Activated CD8-positive, alpha-beta T cell treated with anti-CD3 and anti-CD28 coated beads for 36 hours (primary cell): ENCODE results near the gene SLC22A23. TPM values are rescaled to one million over a fixed set of nuclear protein-coding genes. Genes with fewer than 3 reads are reported as not detected.

Source experiments
- ATAC-seq: fragments of 200-7000 bp; cut with Tn5 transposase; one replicate; pipeline ENCODE4 v1.10.0; 2021; ENCODE audit warnings: mild to moderate bottlenecking, moderate library complexity
- CTCF ChIA-PET: fragments of 350-600 bp; sonication (Branson Sonifier 250); formaldehyde crosslinking; loops from one replicate; lab custom pipeline; 2021; ENCODE audit warnings: antibody characterized with exemption; lab: Charles Lee
- POLR2A ChIA-PET: fragments of 350-600 bp; sonication (Branson Sonifier 250); formaldehyde crosslinking; loops from one replicate; lab custom pipeline; 2021; ENCODE audit warnings: antibody characterized with exemption; lab: Charles Lee
- DNase-seq: peaks from one replicate; pipeline ENCODE4 v3.0.0-alpha.2; 2020
- H3K27ac Mint-ChIP-seq: one replicate; pipeline ENCODE4 v1.8.0; 2021; ENCODE audit warnings: mild to moderate bottlenecking, mixed read lengths
- H3K27me3 Mint-ChIP-seq: one replicate; pipeline ENCODE4 v1.8.0; 2021; ENCODE audit warnings: mixed read lengths
- H3K36me3 Mint-ChIP-seq: one replicate; pipeline ENCODE4 v1.8.0; 2021; ENCODE audit warnings: low read depth, mixed read lengths
- H3K4me1 Mint-ChIP-seq: one replicate; pipeline ENCODE4 v1.8.0; 2021; ENCODE audit warnings: low read depth, mixed read lengths
- H3K4me3 Mint-ChIP-seq: one replicate; pipeline ENCODE4 v1.8.0; 2021; ENCODE audit warnings: mild to moderate bottlenecking, moderate library complexity, mixed read lengths
- H3K9me3 Mint-ChIP-seq: one replicate; pipeline ENCODE4 v1.8.0; 2021; ENCODE audit warnings: mixed read lengths
- CTCF ChIP-seq: fragments of 200-600 bp; IDR thresholded peaks from one replicate; pipeline ENCODE4 v1.8.0; 2022; ENCODE audit warnings: antibody characterized with exemption, mild to moderate bottlenecking
- intact Hi-C: fragments of 100-400 bp; cut with micrococcal nuclease; formaldehyde crosslinking; loops from one replicate; pipeline ENCODE4 v1.10.0; 2022
- total RNA-seq, 2 experiments: library from RNA; stranded (reverse); gene quantifications; one replicate each; pipeline ENCODE4 v1.2.3, GENCODE V29; 2021

SLC22A23 gene
- total RNA-seq, 2 experiments from 2014 or later, result 0.16 to 0.34 TPM

DNA sequence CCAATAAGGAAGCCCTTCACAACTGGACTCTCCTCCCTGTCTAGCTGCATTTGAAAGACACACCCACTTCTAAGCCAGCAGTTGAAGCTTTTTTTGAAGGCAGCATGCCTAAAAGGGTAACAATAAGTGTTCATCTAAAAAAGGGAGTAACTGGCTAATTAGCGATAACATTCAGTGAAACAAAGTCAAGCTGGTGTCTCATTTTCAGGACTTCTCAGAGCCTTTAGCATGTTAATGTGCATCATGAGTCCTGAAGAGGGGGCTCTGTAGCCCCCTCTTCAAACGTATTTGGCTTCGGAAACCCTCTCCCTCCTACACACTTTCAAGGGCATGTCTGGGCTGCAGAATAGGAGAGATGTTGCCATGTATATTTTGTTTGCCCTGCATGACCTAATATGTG lies 28.1 kb downstream of the SLC22A23 start:
- H3K4me3 Mint-ChIP-seq, result no peak overlapping the region
- ATAC-seq (no peak), DNase-seq (no peak)
- no peak overlapping the region for H3K27ac Mint-ChIP-seq
- POLR2A ChIA-PET, result no interaction called here
- no peaks in the 10 kb centered on the region for H3K36me3 Mint-ChIP-seq
- CTCF ChIA-PET, result no interaction called here
- H3K9me3 Mint-ChIP-seq, result no peaks in the 10 kb centered on the region
- TF ChIP-seq CTCF, result no peak
- intact Hi-C loops, result no loop called here
- peaks cover 4% of the 10 kb centered on the region for H3K27me3 Mint-ChIP-seq
- no peaks in the 10 kb centered on the region for H3K4me1 Mint-ChIP-seq

DNA sequence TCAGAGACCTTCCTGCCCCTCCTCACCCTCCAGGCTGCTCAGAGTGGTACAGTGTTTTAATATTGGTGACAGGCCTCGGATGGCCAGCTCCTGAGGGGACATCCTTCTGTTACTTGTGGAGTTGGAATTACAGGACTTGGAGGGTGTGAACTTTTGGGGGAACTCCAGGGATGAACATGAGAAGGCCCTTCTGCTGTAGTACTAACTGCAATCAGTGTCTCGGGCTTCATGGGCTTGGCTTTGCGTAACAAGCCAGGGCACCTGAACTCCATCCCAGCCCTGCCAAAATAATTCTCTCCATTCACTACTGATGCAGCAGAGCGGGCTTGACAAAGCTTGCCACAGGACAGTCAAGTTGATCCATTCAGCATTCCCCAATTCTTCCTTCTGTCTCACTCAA lies 28.6 kb downstream of the SLC22A23 start:
- Mint-ChIP-seq H3K27ac (no peak overlapping the region), H3K9me3 (no peaks in the 10 kb centered on the region), H3K36me3 (no peaks in the 10 kb centered on the region), H3K4me1 (no peaks in the 10 kb centered on the region), H3K4me3 (no peak overlapping the region), H3K27me3 (peaks cover 4% of the 10 kb centered on the region)
- DNase-seq, result no peak
- intact Hi-C loops, result no loop called here
- no peak for ATAC-seq
- TF ChIP-seq CTCF, result no peak
- POLR2A ChIA-PET, result no interaction called here
- CTCF ChIA-PET, result no interaction called here

DNA sequence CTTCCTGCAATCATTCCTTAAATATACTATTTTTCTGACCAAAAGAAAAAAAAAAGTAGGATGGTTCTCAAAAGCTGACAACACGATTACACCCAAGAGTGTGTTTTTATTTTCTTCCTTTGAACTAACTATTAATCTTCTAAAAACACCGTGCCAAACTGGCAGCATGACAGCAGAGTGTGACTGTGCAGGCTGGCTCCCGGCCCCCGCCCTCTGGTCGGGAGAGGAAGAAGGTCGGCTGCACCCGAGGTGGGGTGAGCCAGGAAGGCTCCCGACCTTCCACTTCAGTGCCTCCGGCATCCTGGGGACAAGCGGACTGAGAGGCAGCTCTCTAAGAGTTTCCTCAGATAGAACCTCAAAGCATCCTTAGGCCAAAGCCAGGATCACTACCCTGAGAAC lies 29.2 kb downstream of the SLC22A23 start:
- H3K36me3 Mint-ChIP-seq, result no peaks in the 10 kb centered on the region
- H3K4me1 Mint-ChIP-seq, result no peaks in the 10 kb centered on the region
- H3K4me3 Mint-ChIP-seq, result no peak overlapping the region
- DNase-seq, result no peak
- no peak for TF ChIP-seq CTCF
- H3K9me3 Mint-ChIP-seq, result no peaks in the 10 kb centered on the region
- no peak overlapping the region for H3K27ac Mint-ChIP-seq
- POLR2A ChIA-PET, result no interaction called here
- ATAC-seq, result no peak
- peaks cover 5% of the 10 kb centered on the region for H3K27me3 Mint-ChIP-seq
- CTCF ChIA-PET, result no interaction called here
- intact Hi-C loops, result no loop called here

DNA sequence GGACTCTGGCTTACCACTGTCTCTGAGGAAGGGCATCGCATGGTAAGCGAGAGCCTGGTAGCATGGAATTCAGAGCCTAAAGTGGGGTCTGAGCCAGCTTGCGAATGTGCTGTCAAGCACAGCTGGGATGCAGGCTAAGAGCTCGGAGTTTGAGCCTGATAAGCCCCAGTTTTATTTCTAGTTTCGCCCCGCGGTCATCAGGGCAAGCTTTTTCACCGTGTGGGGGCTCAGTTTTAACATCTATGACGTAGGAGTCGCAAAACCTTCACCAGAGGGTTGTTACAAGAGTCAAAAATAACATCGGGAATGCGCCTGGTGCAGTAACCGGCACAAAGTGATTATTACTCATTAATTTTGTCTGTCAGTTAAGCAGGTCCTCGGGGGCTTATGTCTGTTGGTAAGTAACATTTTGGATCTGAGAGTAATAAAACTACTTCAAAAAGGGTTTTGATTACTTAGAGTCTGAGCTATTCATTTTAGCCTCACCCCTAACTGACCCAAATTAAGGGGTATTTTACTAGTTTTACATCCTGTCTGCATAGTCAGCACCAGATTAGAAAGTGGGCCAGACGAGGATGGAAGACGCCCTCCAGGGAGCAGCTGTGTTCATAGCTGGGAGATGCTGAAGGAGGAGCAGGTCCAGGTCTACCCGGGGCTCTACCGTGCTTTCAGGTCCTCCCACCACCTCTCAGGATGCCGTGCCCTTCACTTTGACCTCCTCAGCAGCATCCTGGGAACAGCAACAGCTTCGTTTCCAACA lies 29.7 kb downstream of the SLC22A23 start:
- peaks cover 7% of the 10 kb centered on the region for H3K27me3 Mint-ChIP-seq
- H3K4me1 Mint-ChIP-seq, result no peaks in the 10 kb centered on the region
- H3K4me3 Mint-ChIP-seq, result no peak overlapping the region
- intact Hi-C loops, result no loop called here
- ChIA-PET CTCF (no interaction called here), POLR2A (interaction anchor here (1.0 kb wide), 1 partner anchor 71 kb away, joined by 3 read pairs; no protein-coding TSS in a partner anchor)
- ATAC-seq, result no peak
- H3K9me3 Mint-ChIP-seq, result no peaks in the 10 kb centered on the region
- no peak for TF ChIP-seq CTCF
- DNase-seq, result no peak
- H3K27ac Mint-ChIP-seq, result no peak overlapping the region
- no peaks in the 10 kb centered on the region for H3K36me3 Mint-ChIP-seq

GRCh38 chr6:3426091-3426926 lies 30.5 kb downstream of the SLC22A23 start:
- Mint-ChIP-seq H3K4me3 (no peak overlapping the region), H3K27me3 (peaks cover 8% of the 10 kb centered on the region), H3K27ac (no peak overlapping the region), H3K9me3 (no peaks in the 10 kb centered on the region), H3K4me1 (no peaks in the 10 kb centered on the region), H3K36me3 (no peaks in the 10 kb centered on the region)
- TF ChIP-seq CTCF, result no peak
- DNase-seq (no peak), ATAC-seq (no peak)
- ChIA-PET POLR2A (interaction anchor here (1.0 kb wide), 1 partner anchor 70 kb away, joined by 3 read pairs; no protein-coding TSS in a partner anchor), CTCF (no interaction called here)
- intact Hi-C loops, result no loop called here
